GM18520 (cell line): ENCODE data around the gene TMPRSS9.
"Not testable (repeated sequence)": the region's sequence is repeated elsewhere in the genome, so short reads cannot be mapped to it uniquely, and the experiment has no call there.

Experiments
- ATAC-seq: cut with Tn5 transposase; IDR thresholded peaks from one replicate; pipeline ENCODE4 v1.9.1; 2021; ENCODE audit not compliant: unreplicated experiment

TMPRSS9 gene

DNA sequence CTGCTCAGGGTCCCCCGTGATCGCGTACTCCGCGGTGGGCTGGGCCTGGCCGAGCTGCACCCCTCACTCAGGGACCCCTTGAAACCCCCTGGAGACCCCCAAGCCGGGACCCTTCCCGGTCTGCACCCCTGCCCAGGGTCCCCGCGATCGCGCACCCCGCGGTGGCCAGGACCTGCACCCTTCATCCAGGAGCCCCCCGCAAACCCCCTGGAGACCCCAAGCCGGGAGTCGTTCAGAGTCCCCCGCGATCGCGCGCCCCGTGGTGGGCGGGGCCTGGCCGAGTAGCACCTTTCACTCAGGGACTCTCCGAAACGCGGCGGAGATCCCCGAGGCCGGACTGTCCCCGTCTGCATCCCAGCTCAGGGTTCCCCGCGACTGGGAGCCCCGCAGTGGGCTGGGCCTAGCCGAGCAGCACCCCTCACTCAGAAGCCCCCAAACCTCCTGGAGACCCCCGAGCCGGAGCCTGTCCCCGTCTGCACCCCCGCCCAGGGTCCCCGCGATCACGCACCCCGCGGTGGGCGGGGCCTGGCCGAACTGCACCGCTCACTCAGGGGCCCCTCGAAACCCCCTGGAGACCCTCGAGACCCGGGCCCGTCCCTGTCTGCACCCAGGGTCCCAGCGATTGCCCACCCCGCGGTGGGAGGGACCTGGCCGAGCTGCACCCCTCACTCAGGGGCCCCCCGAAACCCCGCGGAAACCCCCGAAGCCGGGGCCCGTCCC lies 95.9 kb downstream of the TMPRSS9 start:
- ATAC-seq: peak; percentile 17

DNA sequence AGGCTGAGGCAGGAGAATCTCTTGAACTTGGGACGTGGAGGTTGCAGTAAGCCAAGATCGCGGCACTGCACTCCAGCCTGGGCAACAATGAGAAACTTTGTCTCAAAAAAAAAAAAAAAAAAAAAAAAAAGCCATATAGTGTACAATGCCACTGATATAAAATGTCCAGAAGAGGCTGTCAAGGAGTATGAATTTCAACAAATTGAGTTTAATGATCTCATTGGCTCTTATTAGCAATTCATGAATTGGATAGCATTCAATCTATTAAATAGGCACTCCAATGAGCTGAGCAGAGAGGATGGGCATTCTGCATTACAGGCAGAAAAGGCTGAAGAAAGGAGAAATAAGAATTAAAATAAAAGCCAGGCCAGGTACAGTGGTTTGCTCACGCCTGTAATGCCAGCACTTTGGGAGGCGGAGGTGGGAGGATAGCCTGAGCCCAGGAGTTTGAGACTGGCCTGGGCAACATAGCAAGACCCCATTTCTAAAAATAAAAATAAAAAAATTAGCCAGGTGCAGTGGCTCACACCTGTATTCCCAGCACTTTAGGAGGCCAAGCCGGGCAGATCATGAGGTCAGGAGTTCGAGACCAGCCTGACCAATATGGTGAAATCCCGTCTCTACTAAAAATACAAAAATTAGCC lies 97.5 kb downstream of the TMPRSS9 start:
- no peak for ATAC-seq

DNA sequence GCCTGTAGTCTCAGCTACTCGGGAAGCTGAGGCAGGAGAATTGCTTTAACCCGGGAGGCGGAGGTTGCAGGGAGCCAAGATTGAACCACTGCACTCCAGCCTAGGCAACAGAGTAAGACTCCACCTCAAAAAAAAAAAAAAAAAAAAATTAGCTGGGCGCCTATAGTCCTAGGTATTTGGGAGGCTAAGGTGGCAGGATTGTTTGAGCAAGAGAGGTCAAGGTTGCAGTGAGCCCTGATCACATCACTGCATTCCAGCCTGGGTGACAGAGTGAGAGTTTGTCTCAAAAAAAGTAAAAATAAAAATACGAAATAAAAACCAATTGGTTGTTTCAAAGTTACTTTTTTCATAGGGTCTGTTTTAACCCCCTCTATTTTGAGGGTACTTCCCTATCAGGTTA lies 98.0 kb downstream of the TMPRSS9 start:
- no peak for ATAC-seq

DNA sequence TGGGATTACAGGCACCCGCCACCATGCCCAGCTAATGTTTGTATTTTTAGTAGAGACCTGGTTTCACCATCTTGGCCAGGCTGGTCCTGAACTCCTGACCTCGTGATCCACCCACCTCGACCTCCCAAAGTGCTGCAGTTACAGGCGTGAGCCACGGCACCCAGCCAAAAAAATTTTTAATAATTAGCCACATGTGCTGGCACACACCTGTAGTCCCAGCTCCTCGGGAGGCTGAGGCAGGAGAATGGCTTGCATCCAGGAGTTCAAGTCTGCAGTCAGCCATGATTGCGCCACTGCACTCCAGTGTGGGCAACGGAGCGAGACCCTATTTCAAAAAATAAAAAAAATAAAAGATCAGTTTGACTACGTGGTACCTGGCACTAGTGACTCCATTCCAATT lies 98.7 kb downstream of the TMPRSS9 start:
- not testable (repeated sequence) for ATAC-seq

DNA sequence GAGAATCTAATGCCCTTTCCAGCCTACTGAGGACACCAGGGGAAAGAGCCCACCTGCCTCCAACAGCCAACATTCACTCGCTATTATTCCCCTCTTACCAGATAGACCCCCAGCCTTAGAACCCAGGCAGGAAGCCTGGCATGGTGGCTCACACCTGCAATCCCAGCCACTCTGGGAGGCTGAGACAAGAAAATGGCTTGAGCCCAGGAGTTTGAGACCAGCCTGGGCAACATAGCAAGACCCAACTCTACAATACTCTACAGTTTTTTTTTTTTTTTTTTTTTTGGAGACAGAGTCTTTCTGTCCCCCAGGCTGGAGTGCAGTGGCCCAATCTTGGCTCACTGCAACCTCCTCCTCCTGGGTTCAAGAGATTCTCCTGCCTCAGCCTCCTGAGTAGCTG lies 100.2 kb downstream of the TMPRSS9 start:
- no peak for ATAC-seq

DNA sequence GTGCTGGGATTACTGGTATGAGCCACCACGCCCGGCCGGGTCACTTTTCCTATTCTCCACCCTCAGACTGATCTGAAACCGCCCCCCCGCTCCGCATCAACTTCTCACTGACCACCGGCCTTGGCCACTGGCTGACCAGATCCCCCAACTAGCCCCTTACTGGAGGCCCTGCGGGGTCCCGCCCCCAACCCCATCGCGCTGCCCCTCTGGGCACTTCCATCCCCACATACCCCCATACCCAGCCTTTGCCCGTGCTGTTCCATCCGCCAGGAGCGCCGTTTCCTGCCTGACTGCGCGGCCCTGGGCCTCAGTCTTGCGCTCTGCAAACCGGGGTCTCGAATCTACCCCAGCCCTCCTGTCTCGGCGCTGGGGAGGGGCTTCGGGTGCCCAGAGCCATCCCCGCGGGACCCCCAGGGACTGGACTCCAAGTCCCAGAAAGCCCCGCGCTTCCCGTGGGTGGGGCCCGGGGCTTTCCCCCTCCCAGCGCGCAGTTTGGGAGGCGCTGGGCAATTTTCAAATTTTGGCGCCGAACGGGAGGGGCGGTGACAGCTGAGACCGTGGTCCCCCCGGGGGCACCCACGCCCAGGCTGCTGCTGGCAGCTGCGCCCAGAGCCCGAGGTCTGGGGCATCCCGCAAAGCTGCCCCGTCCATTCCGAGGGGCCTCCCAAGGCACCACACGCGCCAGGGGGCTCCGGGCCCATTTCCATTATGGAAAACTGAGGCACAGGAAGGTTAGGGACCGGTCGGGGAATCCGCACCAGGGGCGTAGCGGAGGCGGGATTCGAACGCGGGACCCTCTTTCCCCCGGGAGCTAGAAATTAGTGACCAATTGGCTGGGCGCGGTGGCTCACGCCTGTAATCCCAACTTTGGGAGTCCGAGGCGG lies 101.9 kb downstream of the TMPRSS9 start:
- ATAC-seq: no peak

DNA sequence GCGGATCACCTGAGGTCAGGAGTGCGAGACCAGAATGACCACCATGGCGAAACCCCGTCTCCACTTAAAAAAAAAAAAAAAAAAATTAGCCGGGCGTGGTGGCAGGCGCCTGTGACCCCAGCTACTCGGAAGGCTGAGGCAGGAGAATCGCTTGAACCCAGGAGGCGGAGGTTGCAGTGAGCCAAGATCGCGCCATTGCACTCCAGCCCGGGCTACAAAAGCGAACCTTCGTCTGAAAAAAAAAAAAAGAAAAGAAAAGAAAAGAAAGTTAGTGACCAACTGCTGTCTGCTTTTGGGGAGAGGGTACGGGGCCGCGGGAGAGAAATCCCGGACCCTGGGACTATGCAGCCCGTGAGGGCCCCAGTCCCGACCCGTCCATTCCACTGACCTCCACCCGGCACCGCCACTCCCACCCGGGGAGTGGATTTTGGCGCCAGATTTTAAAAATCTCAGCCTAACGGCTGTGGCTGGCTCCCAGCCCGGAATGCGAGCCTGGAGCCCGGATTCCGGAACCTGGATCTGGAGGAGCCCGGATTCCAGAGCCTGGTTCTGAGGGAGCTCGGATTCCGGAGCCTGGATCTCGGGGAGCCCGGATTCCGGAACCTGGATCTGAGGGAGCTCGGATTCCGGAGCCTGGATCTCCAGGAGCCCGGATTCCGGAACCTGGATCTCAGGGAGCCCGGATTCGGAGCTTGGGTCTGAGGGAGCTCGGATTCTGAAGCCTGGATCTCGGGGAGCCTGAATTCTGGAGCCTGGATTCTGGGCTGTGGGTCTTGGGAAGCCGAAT lies 102.8 kb downstream of the TMPRSS9 start:
- no peak for ATAC-seq

DNA sequence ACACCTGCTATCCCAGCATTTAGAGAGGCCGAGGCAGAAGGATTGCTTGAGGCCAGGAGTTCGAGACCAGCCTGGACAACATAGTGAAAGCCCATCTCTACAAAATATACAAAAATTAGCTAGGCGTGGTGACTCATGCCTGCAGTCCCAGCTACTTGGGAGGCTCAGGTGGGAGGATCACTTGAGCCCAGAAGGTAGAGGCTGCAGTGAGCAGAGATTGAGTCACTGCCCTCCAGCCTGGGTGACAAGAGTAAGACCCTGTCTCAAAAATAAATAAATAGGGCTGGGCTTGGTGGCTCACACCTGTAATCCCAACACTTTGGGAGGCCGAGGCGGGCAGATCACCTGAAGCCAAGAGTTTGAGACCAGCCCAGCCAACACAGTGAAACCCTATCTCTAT lies 103.6 kb downstream of the TMPRSS9 start:
- ATAC-seq: not testable (repeated sequence)

DNA sequence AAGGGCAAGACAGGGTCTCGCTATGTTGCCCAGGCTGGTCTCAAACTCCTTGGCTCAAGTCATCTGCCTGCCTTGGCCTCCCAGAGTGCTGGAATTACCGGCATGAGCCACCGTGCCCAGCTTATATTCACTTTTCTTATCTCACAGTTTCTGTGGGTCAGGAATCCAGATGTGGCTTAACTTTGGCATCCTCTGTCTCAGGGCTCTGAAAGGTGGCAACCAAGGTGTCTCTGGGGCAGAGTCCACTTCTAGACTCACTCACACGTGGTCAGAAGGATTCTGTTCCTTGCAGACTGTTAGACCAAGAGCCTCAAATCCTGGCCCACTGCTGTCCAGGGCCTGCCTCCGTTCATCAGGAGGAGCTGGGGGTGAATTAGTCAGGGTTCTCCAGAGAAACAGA lies 104.3 kb downstream of the TMPRSS9 start:
- ATAC-seq: no peak

DNA sequence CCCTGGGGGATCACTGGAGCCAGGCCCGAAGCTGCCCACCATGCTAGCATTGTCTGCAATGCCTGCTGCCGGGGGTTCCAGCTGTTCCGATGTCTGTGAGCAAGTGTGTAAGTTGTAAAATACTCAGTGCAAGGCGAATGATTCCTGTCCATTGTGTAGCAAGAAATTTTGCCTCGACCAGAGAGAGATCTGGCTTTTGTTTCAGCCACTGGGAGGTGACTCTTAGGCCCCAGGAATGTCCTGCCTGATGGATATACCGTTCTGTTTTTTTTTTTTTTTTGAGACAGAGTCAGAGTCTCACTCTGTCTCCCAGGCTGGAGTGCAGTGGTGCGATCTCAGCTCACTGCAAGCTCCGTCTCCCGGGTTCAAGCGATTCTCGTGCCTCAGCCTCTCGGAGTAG lies 108.5 kb downstream of the TMPRSS9 start:
- ATAC-seq: no peak

DNA sequence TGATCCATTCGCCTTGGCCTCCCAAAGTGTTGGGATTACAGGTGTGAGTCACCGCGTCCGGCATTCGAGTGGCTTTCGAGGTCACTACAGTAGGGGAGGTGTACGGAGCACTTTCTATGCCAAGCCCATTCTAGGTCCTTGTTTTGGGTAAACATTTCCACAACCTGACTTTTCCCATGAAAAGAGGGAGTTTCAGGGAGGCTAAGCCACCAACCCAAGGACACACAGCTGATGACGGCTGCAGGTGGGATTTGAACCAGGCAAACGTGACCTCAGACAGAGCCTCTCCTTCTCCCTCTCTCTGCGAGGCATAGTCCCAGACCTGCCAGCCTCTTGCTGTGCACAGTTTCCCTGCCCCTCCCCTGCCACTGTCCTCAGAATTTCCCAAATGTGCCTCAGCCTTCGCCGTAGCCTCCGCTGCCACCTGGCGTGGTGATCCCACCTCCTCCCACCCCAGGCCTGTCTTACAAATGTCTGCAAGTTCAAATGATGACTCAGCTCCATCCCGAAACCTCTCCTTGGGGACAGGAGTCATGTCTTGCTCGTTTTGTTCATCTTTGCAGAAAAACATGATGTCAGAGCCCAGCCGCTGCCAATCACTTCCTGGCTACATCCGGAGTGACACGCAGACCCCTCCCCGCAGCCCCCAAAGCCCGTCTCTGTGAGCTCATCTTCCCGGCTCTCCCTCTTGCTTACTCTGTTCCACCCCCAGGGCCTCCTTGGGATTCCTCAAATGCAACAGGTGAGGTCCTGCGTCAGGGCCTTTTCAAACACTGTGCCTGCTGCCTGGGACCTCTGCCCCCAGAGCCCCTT lies 109.2 kb downstream of the TMPRSS9 start:
- no peak for ATAC-seq

DNA sequence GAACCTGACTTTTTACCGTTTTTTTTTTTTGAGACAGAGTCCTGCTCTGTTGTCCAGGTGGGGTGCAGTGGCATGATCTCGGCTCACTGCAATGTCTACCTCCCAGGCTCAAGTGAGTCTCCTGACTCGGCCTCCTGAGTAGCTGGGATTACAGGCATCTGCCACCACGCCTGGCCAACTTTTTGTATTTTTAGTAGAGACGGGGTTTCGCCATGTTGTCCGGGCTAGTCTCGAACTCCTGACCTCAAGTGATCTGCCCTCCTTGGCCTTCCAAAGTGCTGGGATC lies 109.8 kb downstream of the TMPRSS9 start:
- ATAC-seq: not testable (repeated sequence)

DNA sequence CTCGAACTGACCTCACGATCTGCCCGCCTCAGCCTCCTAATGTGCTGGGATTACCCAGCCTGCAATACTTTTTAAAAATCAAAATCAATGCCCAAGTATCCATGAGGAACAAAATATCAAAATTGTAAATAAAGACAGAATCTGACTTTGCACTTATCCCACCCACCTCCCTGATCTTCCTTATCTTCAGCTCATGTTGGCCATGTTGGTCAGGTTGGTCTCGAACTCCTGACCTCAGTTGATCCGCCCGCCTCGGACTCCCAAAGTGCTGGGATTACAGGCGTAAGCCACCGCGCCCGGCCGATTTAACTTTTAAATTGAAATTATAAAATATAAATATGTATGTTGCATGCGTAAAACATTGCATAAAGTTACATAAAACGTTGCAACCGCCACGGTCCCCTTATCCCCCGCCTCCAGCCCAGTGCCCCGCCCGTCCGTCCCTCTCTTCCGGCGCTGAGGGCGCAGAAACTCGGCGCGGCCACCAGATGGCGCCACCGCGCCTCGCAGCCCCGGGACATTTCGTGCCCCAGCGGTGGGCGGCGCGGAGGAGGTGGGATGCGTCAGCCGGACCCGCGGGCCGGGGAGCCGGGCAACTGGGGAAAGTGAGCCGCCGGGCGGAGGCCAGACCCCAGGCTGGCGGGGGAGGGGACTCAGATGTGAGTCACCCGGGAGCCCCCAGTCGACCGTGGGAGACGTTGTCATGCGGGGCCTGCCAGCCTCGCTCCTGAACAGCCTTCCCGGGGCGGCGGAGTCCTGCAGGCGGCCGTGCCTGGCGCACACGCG lies 114.4 kb downstream of the TMPRSS9 start:
- peak; percentile 18 for ATAC-seq

DNA sequence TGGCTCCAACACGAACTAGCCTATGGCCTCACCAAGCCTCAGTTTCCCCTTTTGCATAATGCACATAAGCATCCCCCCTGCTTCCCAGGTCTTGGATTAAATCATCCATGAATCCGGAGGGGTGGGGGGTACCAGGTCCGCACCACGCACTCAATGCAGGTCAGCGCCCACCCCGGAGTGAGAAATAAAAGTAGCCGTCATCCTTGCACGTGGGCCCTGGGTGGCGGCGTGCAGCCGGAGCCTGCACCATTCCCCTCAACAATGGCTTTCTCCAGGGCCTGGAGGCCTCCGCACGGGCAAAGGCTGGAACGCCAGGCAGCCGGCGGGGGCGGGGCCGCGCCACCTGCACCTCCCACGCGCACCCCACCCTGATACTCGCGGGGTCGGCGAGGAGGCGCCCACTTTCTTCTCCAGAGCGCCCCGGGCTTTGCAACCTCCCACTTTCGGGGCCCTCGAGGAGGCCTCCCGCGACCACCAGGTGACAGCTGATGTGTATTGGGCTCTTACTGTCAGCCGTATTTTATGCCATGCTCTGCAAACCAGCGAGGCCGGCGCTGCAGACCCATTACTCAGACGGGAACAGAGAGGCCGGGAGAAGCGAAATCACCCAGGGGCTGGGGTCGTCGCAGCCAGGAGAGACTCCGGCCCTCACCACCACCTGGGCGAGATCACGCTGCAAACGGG lies 115.1 kb downstream of the TMPRSS9 start:
- ATAC-seq: no peak
